Activated naive CD4-positive, alpha-beta T cell (primary cell): ENCODE data around the gene TTLL7.
"Not testable (repeated sequence)": the region's sequence is repeated elsewhere in the genome, so short reads cannot be mapped to it uniquely, and the experiment has no call there.

ENCODE experiments used
- DNase-seq, 4 experiments: peaks; one replicate each; lab custom pipeline; 2025; lab: John Stamatoyannopoulos, UW

Gene TTLL7

DNA sequence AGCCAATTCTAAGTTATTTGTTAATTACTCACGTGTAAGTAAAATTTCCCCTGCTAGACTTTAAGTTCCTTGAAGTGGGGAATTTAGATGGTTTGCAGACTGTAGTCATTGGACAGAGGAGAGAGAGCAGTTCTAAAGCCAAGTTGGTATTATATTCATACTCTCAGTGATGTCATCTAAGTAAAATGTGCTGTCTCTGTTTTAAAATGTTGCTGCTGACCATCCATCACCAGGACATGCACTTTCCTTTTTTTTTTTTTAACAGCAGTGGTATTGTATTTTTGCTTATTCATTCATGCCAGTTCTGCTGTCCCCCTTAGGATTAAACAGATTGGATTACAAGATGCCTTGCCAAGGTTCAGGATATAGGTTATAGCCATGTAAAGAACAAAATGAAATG is 2.3 kb downstream of the TTLL7 start:
- no peak for DNase-seq

DNA sequence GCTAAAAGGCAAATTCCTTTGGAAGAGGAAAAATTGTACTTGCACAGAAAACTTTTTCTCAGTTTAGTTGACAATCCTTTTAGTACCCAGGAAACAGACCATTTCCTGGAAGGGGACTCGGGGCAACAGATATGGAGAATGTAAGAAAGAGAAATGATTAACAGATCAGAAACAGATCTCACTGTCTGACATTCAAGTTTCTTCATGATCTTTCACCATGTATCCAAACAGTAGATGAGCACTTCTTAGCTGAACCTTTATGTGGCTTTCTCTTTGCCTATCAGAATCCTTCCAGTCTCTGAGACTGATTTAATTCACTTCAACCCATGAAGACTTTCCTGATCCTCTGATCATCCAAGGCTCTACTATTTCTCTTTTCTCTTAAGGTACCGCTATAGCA is 2.7 kb downstream of the TTLL7 start:
- no peak for DNase-seq

- no peak for DNase-seq
Measured at GRCh38 chr1:83995649-83996048, 3.3 kb downstream of the TTLL7 start.

GRCh38 chr1:83994111-83994510 is 4.8 kb downstream of the TTLL7 start:
- no peak for DNase-seq

DNA sequence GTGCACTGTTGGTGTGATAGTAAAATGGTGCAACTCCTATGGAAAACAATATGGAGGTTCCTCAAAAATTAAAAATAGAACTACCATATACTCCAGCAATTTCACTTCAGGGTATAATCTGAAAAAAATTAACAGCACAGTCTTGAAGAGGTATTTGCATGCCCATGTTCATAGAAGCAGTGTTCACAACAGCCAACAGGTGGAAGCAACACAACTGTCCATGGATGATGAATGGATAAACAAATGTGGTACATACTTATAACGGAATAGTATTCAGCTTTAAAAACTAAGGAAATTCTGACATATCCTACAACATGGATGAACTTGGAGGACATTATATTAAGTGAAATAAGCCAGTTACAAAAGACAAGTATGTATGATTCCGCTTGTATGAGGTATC is 8.2 kb downstream of the TTLL7 start:
- DNase-seq: no peak

GRCh38 chr1:83985048-83985447 is 13.9 kb downstream of the TTLL7 start:
- DNase-seq: no peak

GRCh38 chr1:83983918-83984317 is 15.0 kb downstream of the TTLL7 start:
- not testable (repeated sequence) for DNase-seq

GRCh38 chr1:83978056-83978455 is 20.9 kb downstream of the TTLL7 start:
- no peak for DNase-seq

- no peak for DNase-seq
Measured at GRCh38 chr1:83976920-83977319, 22.0 kb downstream of the TTLL7 start.

- DNase-seq: no peak
Measured at GRCh38 chr1:83970802-83971201, 28.1 kb downstream of the TTLL7 start.

GRCh38 chr1:83970114-83970513 is 28.8 kb downstream of the TTLL7 start:
- no peak for DNase-seq

GRCh38 chr1:83967336-83967735 is 31.6 kb downstream of the TTLL7 start:
- DNase-seq: no peak

- DNase-seq: no peak
Measured at GRCh38 chr1:83964153-83964552, 34.8 kb downstream of the TTLL7 start.

GRCh38 chr1:83961571-83962295 is 37.2 kb downstream of the TTLL7 start:
- no peak for DNase-seq

- no peak for DNase-seq
Measured at GRCh38 chr1:83960669-83961277, 38.2 kb downstream of the TTLL7 start.

- DNase-seq: no peak
Measured at GRCh38 chr1:83959824-83960498, 39.0 kb downstream of the TTLL7 start.

GRCh38 chr1:83958704-83959103 is 40.2 kb downstream of the TTLL7 start:
- DNase-seq: no peak

DNA sequence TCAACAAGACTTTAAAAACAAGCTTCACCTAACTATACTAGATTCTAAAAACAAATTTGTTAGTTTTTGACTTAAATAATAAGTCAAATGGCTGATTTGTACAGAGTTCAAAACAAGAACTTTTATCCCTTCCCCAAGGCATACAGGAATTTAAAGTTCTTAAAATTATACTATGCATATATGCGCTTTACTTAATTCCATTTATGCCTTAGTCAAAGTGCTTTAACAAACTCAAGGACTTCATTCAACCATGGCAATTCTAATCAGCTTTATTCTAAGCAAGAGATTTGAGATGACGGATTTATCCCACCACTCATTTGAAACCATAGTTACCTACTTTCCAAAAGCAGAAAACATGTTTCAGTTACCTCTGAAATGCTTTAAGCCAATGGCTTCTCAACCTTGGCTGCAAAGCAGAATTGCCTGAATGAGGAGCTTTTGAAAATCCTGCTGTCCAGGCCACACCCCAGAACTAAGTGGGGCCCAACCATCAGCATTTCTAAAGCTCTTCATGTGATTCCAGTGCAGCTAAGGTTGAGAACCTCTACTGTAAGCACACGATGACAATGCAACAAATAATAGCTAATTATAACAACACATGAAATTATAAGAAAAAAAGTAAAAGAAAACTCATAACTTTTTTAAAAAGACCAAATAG is 44.6 kb downstream of the TTLL7 start:
- no peak for DNase-seq

DNA sequence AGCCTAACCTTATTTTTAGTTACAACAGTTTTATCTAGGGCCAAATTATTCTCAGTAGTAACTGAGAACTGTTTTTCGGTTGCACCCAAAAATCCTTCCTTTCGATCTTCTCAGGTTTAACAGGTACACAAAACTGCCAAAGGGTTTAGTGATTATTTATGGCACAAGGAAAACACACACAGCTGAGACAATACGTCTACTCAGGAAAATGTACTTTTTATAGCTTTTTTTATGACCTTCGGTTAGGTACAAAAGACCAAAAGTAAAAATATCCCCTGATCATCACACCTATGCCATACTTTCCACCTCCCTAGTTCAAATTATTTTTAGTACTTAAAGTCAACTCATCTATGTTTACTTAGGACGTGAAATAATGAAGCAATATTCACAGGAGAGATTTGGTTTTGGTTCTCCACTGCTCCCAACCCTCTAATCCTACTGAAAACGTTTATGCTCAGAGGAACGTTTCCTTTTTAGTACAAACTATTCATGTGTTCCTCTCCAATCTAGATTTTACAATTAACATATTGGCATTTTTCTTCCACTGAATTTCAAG is 48.7 kb downstream of the TTLL7 start:
- DNase-seq: no peak

- DNase-seq: no peak
Measured at GRCh38 chr1:83942914-83943313, 56.0 kb downstream of the TTLL7 start.

- no peak for DNase-seq
Measured at GRCh38 chr1:83934550-83934949, 64.4 kb downstream of the TTLL7 start.

DNA sequence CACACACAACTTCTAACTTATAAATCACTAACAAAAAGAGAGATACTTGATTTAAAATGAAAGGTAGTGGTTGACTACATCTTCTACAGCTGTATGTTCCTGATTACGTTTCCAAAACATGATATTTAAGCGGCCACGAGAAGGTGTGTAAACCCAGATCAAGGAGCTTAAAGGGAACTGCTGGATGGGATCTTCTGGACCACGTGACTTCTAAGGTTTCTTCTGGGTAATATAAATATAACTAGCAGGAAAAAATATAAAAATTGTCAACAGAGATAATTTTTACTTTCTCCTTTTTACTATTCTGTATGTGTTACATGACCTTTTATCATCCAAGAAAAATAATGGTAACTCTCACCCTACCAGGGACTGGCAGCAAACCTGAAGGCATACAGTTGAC is 66.2 kb downstream of the TTLL7 start:
- no peak for DNase-seq

DNA sequence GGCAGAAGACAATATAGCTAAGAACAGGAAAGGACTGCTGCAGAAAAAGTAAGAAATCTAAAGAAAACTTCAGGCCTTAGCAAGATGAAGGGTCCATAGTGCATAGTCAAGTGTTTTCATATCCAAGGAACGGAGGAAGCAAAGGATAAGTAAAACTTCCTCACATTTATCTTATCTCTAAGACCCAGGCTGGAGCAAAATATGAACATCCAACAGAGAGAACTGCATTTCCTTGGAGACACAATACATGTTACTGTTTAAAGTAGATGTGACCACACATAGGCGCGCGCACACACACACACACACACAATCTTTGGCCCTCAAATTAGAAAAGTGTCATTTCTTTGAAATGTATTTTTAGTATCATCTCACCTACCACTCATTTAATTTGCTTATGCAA is 66.7 kb downstream of the TTLL7 start:
- no peak for DNase-seq
